ENCODE measurements around the gene RAPGEF2. TPM values are rescaled to one million over a fixed set of nuclear protein-coding genes. Genes with fewer than 3 reads are reported as not detected.
A peak's percentile ranks its signal among the peaks of the same experiment; 100 is the strongest.

RAPGEF2 gene
- total RNA-seq, 3 donors from 2014 or later: 47.0 to 84.0 (median 51.5) TPM

- Histone ChIP-seq H3K4me3 (no peak overlapping the region), H3K27me3 (no peaks in the 10 kb centered on the region), H3K9me3 (no peaks in the 10 kb centered on the region), H3K27ac (no peak overlapping the region), H3K4me1 (no peaks in the 10 kb centered on the region), H3K36me3 (no peaks in the 10 kb centered on the region)
- TF ChIP-seq POLR2A (IDR thresholded peaks at IDR 0.05) (no peak), POLR2AphosphoS5 (IDR thresholded peaks at IDR 0.05) (no peak), CTCF (IDR thresholded peaks at IDR 0.05) (no peak)
- no peak for DNase-seq (ENCODE audit: low spot score in 2 of 2)
- intact Hi-C loops (cut with DNase I; ENCODE audit: low total_unique reads): no loop called here
These were observed 59.7 kb downstream of the RAPGEF2 start for GRCh38 chr4:159162576-159162975.

DNA sequence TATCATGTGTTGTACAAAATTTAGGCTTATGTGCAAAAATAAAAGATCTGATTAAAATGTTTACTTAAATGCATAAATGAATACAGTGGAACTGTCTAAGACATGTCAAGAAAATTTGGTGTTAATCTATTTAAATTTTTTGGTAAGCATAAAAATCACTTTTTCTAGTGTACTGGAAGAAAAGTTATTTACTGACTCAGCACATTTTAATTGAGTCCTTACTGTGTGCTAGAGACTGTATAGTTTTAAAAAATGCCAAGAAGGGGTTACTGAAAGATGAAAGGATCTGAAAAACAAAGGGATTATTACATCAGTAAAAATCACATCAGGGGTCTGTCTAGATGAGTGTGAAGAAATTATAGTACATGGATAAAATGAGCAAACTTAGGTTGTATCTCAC lies 60.6 kb downstream of the RAPGEF2 start:
- TF ChIP-seq CTCF (IDR thresholded peaks at IDR 0.05) (no peak), POLR2A (IDR thresholded peaks at IDR 0.05) (no peak), POLR2AphosphoS5 (IDR thresholded peaks at IDR 0.05) (no peak)

DNA sequence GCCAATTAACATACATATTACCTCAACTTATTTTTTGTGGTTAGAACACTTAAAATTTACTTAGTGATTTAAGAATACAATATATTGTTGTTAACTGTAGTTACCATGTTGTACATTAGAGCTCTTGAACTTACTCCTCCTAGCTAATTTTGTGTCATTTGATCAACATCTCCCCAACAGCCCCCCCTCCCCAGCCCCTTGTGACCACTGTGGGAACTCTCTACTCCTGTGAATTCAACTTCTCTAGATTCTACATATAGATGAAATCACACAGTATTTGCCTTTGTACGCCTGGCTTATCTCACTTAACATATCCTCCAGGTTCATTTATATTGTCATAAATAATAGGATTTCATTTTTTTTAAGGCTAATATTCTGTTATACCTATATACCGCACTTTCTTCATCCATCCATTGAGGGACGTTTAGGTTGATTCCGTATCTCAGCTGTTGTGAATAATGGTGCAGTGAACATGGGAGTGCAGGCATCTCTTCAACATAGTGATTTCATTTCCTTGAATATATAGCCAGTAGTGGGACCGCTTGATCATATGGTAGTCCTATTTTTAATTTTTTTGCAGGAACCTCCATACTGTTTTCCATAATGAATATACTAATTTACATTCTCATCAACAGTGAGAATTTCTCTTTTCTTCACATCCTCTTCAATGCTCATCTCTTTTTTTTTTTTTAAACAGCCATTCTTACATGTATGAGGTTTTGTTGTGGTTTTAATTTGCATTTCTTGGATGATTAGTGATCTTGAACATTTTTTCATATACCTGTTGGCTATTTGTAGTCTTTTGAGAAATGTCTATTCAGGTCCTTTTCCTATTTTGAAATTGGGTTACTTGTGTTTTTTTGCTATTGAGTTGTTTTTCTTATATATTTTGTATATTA lies 66.8 kb downstream of the RAPGEF2 start:
- Histone ChIP-seq H3K27me3 (no peaks in the 10 kb centered on the region), H3K4me1 (no peaks in the 10 kb centered on the region), H3K27ac (no peak overlapping the region), H3K9me3 (no peaks in the 10 kb centered on the region), H3K4me3 (no peak overlapping the region), H3K36me3 (no peaks in the 10 kb centered on the region)
- DNase-seq (ENCODE audit: low spot score in 2 of 2): no peak
- TF ChIP-seq POLR2AphosphoS5 (IDR thresholded peaks at IDR 0.05) (no peak), POLR2A (IDR thresholded peaks at IDR 0.05) (no peak), CTCF (IDR thresholded peaks at IDR 0.05) (no peak)
- intact Hi-C loops (cut with DNase I; ENCODE audit: low total_unique reads): no loop called here

More for the DNA sequence above, 60.6 kb downstream of the RAPGEF2 start:
- Histone ChIP-seq H3K27me3 (no peaks in the 10 kb centered on the region), H3K27ac (no peak overlapping the region), H3K9me3 (no peaks in the 10 kb centered on the region), H3K4me1 (no peaks in the 10 kb centered on the region), H3K36me3 (no peaks in the 10 kb centered on the region), H3K4me3 (no peak overlapping the region)
- DNase-seq (ENCODE audit: low spot score in 2 of 2): no peak
- intact Hi-C loops (cut with DNase I; ENCODE audit: low total_unique reads): no loop called here

GRCh38 chr4:159171287-159171686 lies 68.4 kb downstream of the RAPGEF2 start:
- Histone ChIP-seq H3K4me3 (no peak overlapping the region), H3K4me1 (peaks cover 0 to 8% of the 10 kb centered on the region in 2 donors), H3K36me3 (no peaks in the 10 kb centered on the region), H3K27ac (no peak overlapping the region), H3K9me3 (no peaks in the 10 kb centered on the region), H3K27me3 (no peaks in the 10 kb centered on the region)
- no peak for TF ChIP-seq POLR2AphosphoS5 (IDR thresholded peaks at IDR 0.05)
- TF ChIP-seq CTCF (IDR thresholded peaks at IDR 0.05): no peak
- no peak for TF ChIP-seq POLR2A (IDR thresholded peaks at IDR 0.05)
- intact Hi-C loops (cut with DNase I; ENCODE audit: low total_unique reads): no loop called here
- no peak for DNase-seq (ENCODE audit: low spot score in 2 of 2)

DNA sequence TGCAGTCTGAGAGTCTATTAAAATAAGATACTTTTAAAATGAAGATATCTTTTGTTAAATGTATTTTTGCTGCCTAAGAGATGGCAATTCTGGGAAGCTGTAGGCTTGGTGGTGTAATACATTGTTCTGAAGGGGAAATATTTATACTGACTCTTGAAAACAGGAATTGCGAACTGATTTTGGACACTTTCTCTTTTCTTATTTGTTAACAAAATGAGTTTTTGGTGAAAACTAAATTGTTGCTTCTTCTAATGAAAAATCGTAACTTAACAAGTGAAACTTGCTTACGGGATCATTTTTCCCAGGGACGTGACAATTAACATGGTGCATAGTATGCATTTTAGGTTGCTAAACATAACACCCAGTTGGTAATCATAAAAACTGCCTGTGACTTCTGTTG lies 71.0 kb downstream of the RAPGEF2 start:
- no peaks in the 10 kb centered on the region for H3K27me3 ChIP-seq
- peak overlapping the region in 1 of 2 donors; percentile 23 for H3K27ac ChIP-seq
- peaks cover 0 to 9% of the 10 kb centered on the region in 2 donors for H3K4me1 ChIP-seq
- TF ChIP-seq POLR2A (IDR thresholded peaks at IDR 0.05): no peak
- TF ChIP-seq CTCF (IDR thresholded peaks at IDR 0.05): no peak
- no peak for TF ChIP-seq POLR2AphosphoS5 (IDR thresholded peaks at IDR 0.05)
- H3K4me3 ChIP-seq: no peak overlapping the region
- no peak for DNase-seq (ENCODE audit: low spot score in 2 of 2)
- no peaks in the 10 kb centered on the region for H3K9me3 ChIP-seq
- no peaks in the 10 kb centered on the region for H3K36me3 ChIP-seq
- intact Hi-C loops (cut with DNase I; ENCODE audit: low total_unique reads): no loop called here

Measured in breast epithelium (tissue), 4 donors.